Keratinocyte (primary cell): ENCODE measurements around the gene OR8B12. TPM values are rescaled to one million over a fixed set of nuclear protein-coding genes. Genes with fewer than 3 reads are reported as not detected.

Experiments
- DNase-seq: peaks from one replicate; pipeline ENCODE4 v3.0.0-alpha.2; 2011; ENCODE audit warnings: low read depth, missing footprints, low spot score
- FAIRE-seq: peaks from 2 replicates; lab custom pipeline; 2011; peaks lifted over from hg19 to GRCh38; lab: Jason Lieb, UNC
- H2AFZ ChIP-seq: 2 replicates; pipeline ENCODE4 v1.6.0; 2012; ENCODE audit warnings: low read length, control low read depth, inconsistent platforms; ENCODE audit not compliant: control insufficient read depth
- H3K27ac ChIP-seq: 2 replicates; pipeline ENCODE4 v1.5.1; 2011; ENCODE audit warnings: low read length; ENCODE audit not compliant: control insufficient read depth, insufficient read depth
- H3K27me3 ChIP-seq: 3 replicates; pipeline ENCODE4 v1.6.0; 2011; ENCODE audit warnings: low read length; ENCODE audit not compliant: control insufficient read depth, insufficient read depth; ENCODE audit errors: extremely low read depth
- H3K36me3 ChIP-seq, 2 experiments: 2 replicates in 1 of 2; 3 replicates in 1 of 2; pipeline ENCODE4 v1.5.1; 2011; ENCODE audit warnings: low read length in 2 of 2, mild to moderate bottlenecking in 1 of 2; ENCODE audit not compliant: control insufficient read depth in 2 of 2, insufficient read depth in 2 of 2; ENCODE audit errors: extremely low read depth in 1 of 2
- H3K4me1 ChIP-seq: 3 replicates; pipeline ENCODE4 v1.5.1; 2011; ENCODE audit warnings: low read length; ENCODE audit not compliant: control insufficient read depth, insufficient read depth; ENCODE audit errors: extremely low read depth
- H3K4me2 ChIP-seq: 3 replicates; pipeline ENCODE4 v1.6.0; 2011; ENCODE audit warnings: low read depth, low read length; ENCODE audit not compliant: control insufficient read depth, insufficient read depth; ENCODE audit errors: extremely low read depth
- H3K4me3 ChIP-seq, 3 experiments: fragments of 200-600 bp in 1 of 3; sonication (generic) in 1 of 3; 2 replicates in 2 of 3; 3 replicates in 1 of 3; pipeline ENCODE4 v1.5.1; 2011 to 2016; ENCODE audit warnings: low read length in 3 of 3, mild to moderate bottlenecking in 3 of 3, control low read depth in 2 of 3, inconsistent platforms in 1 of 3, low read depth in 1 of 3, mixed read lengths in 1 of 3, mixed run types in 1 of 3, moderate library complexity in 1 of 3; ENCODE audit not compliant: control insufficient read depth in 2 of 3, insufficient read depth in 2 of 3; ENCODE audit errors: extremely low read depth in 1 of 3
- H3K79me2 ChIP-seq: 2 replicates; pipeline ENCODE4 v1.6.0; 2012; ENCODE audit warnings: low read length; ENCODE audit not compliant: control insufficient read depth, insufficient read depth
- H3K9ac ChIP-seq: 3 replicates; pipeline ENCODE4 v1.6.0; 2011; ENCODE audit warnings: low read length; ENCODE audit not compliant: control insufficient read depth, insufficient read depth; ENCODE audit errors: extremely low read depth
- H3K9me1 ChIP-seq: 3 replicates; pipeline ENCODE4 v1.6.0; 2011; ENCODE audit warnings: low read length; ENCODE audit not compliant: control insufficient read depth, insufficient read depth; ENCODE audit errors: extremely low read depth
- H3K9me3 ChIP-seq: 2 replicates; pipeline ENCODE4 v1.5.1; 2012; ENCODE audit warnings: low read depth, low read length; ENCODE audit not compliant: control insufficient read depth
- H4K20me1 ChIP-seq: 3 replicates; pipeline ENCODE4 v1.6.0; 2011; ENCODE audit warnings: low read length; ENCODE audit not compliant: control insufficient read depth, insufficient read depth; ENCODE audit errors: extremely low read depth
- EZH2 ChIP-seq: IDR thresholded peaks from one replicate; pipeline ENCODE4 v1.6.1; 2012; ENCODE audit warnings: inconsistent platforms, mild to moderate bottlenecking, low read length, moderate library complexity
- dilution Hi-C: fragments of 300-500 bp; cut with MboI; formaldehyde crosslinking; loops from one replicate; pipeline ENCODE4 v1.7.0; 2020; ENCODE audit warnings: low sequenced_read_pairs; ENCODE audit not compliant: extremely low pct_ligation_motif_present
- polyA plus RNA-seq, 5 experiments: library from polyadenylated mRNA; depleted of rRNA in 3 of 5; stranded (reverse) in 3 of 5; stranded (forward) in 1 of 5; unstranded in 1 of 5; fragments of >200 nt; gene quantifications; 1 replicate in 1 of 5; 2 replicates in 3 of 5; 3 replicates in 1 of 5; pipeline versions ENCODE4 v1.2.1 to v1.2.3, GENCODE V29; 2011 to 2012; ENCODE audit warnings: missing spikeins in 2 of 5, low read depth in 1 of 5, low replicate concordance in 1 of 5
- small RNA-seq, 3 experiments: library from RNA; depleted of rRNA; stranded (forward); fragments of <200 nt; gene quantifications; one replicate each; pipeline ENCODE3, GENCODE V24; 2012; ENCODE audit warnings: low read depth in 3 of 3, low replicate concordance in 1 of 3; ENCODE audit not compliant: insufficient read length in 3 of 3
- TF ChIP-seq, protein P1 (sequence below), 3 experiments: IDR thresholded peaks in 1 of 3; conservative IDR thresholded peaks in 1 of 3; optimal IDR thresholded peaks in 1 of 3; 2 replicates in 2 of 3; 3 replicates in 1 of 3; pipeline versions ENCODE3 to v1.5.1; 2011; ENCODE audit warnings: low read length in 3 of 3, mild to moderate bottlenecking in 3 of 3, moderate library complexity in 2 of 3, control low read depth in 1 of 3, inconsistent platforms in 1 of 3; ENCODE audit not compliant: insufficient read depth in 2 of 3; ENCODE audit errors: extremely low read depth in 1 of 3

The OR8B12 gene
- polyA plus RNA-seq, 1 donor (not counting 4 experiments of a cell fraction or from before 2014, with no cell fraction given) = not detected

DNA sequence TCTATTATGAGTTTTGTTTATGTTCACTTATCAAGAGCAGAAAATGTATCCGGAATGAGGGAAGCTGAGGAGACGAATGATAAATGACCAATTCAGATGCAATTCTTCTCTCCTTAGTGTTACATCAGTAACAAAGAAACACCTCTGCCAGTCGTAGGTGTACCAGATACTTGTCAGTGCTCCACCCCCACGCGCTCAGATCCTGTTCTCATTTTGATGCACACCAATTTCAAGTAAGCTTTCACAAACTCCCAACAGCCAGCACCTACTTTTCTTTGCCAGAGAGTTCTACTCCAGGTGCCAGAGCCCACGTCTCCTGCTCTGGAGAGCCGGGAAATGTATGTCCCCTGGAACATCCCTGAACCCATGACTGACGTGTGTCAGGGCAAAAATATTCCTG, 43.7 kb downstream of the OR8B12 start:
- no peaks in the 10 kb centered on the region for H4K20me1 ChIP-seq
- no peak for DNase-seq
- no peaks in the 10 kb centered on the region for H3K36me3 ChIP-seq
- no peak overlapping the region for H3K4me3 ChIP-seq
- dilution Hi-C loops = no loop called here
- no peak overlapping the region for H3K9ac ChIP-seq
- FAIRE-seq = no peak
- no peak overlapping the region for H2AFZ ChIP-seq
- H3K9me3 ChIP-seq = no peaks in the 10 kb centered on the region
- no peak overlapping the region for H3K27ac ChIP-seq
- H3K4me1 ChIP-seq = no peaks in the 10 kb centered on the region
- no peaks in the 10 kb centered on the region for H3K27me3 ChIP-seq
- H3K9me1 ChIP-seq = no peaks in the 10 kb centered on the region
- no peaks in the 10 kb centered on the region for H3K79me2 ChIP-seq
- H3K4me2 ChIP-seq = no peak overlapping the region
- TF ChIP-seq, protein P1, sequence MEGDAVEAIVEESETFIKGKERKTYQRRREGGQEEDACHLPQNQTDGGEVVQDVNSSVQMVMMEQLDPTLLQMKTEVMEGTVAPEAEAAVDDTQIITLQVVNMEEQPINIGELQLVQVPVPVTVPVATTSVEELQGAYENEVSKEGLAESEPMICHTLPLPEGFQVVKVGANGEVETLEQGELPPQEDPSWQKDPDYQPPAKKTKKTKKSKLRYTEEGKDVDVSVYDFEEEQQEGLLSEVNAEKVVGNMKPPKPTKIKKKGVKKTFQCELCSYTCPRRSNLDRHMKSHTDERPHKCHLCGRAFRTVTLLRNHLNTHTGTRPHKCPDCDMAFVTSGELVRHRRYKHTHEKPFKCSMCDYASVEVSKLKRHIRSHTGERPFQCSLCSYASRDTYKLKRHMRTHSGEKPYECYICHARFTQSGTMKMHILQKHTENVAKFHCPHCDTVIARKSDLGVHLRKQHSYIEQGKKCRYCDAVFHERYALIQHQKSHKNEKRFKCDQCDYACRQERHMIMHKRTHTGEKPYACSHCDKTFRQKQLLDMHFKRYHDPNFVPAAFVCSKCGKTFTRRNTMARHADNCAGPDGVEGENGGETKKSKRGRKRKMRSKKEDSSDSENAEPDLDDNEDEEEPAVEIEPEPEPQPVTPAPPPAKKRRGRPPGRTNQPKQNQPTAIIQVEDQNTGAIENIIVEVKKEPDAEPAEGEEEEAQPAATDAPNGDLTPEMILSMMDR (optimal IDR thresholded peaks at IDR 0.05 in 1 of 3, IDR thresholded peaks at IDR 0.05 in 1 of 3, conservative IDR thresholded peaks at IDR 0.05 in 1 of 3; ENCODE audit: extremely low read depth in 1 of 3, insufficient read depth in 2 of 3, low read length in 3 of 3) = no peak
- TF ChIP-seq EZH2 = no peak

DNA sequence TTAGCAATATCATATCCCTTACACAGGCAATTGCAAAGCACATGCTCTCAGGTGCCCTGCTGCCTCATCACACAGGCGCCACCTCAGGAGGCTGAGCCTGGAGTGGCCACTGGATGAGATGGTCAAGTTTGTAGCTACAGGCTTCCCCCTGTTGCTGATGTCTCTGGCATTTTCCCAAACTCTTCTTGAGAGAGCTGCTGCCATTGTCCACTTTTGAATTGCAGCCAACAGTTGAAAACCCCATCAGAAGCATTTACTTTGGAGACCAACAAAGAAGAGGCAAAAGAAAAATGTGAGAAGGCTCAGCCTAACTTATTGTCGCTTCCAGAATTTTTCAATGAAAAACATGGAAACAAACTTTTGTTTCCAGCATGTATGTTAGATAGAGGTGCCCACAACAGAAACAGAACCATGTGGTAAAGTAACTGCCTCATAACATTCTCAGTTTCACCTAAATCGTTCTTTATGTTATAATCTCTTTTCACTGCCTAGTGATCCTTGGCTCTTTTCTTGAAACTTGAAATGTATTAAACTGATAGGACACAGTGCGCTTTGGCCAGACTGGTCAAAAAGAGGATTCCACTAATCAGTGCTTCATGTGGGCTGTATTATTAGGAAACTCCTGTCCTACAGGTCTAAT, 50.3 kb downstream of the OR8B12 start:
- TF ChIP-seq, protein P1 (optimal IDR thresholded peaks at IDR 0.05 in 1 of 3, IDR thresholded peaks at IDR 0.05 in 1 of 3, conservative IDR thresholded peaks at IDR 0.05 in 1 of 3; ENCODE audit: extremely low read depth in 1 of 3, insufficient read depth in 2 of 3, low read length in 3 of 3) = no peak
- TF ChIP-seq EZH2 = no peak
- no peaks in the 10 kb centered on the region for H3K9me1 ChIP-seq
- H3K9me3 ChIP-seq = no peaks in the 10 kb centered on the region
- dilution Hi-C loops = no loop called here
- H3K4me3 ChIP-seq = no peak overlapping the region
- FAIRE-seq = no peak
- H3K79me2 ChIP-seq = no peaks in the 10 kb centered on the region
- no peak overlapping the region for H2AFZ ChIP-seq
- H3K27me3 ChIP-seq = no peaks in the 10 kb centered on the region
- no peaks in the 10 kb centered on the region for H3K36me3 ChIP-seq
- H3K4me2 ChIP-seq = no peak overlapping the region
- DNase-seq = no peak
- no peak overlapping the region for H3K9ac ChIP-seq
- no peak overlapping the region for H3K27ac ChIP-seq
- H3K4me1 ChIP-seq = no peaks in the 10 kb centered on the region
- H4K20me1 ChIP-seq = no peaks in the 10 kb centered on the region

Small RNAs within 50 kb of the gene (small RNA-seq; reads per million reads assigned to genes)
- 0 reads per million in 3 experiments for gene OR8A3P

Other genes with a start within 250 kb of the OR8B12 start
- not detected in 3 replicates for gene OR8D1, start 229.7 kb downstream of the OR8B12 start, polyA plus RNA-seq
- not detected in 3 replicates for gene OR8D2, start 223.5 kb downstream of the OR8B12 start, polyA plus RNA-seq
- gene OR8B2, start 159.2 kb downstream of the OR8B12 start, polyA plus RNA-seq = not detected in 3 replicates
- gene OR8B3, start 144.6 kb downstream of the OR8B12 start, polyA plus RNA-seq = not detected in 3 replicates
- gene OR8B4, start 118.8 kb downstream of the OR8B12 start, polyA plus RNA-seq = not detected in 3 replicates
- gene OR8B8, start 98.0 kb downstream of the OR8B12 start, polyA plus RNA-seq = not detected in 3 replicates
- gene OR8A1, start 26.3 kb upstream of the OR8B12 start, polyA plus RNA-seq = not detected in 3 replicates
- gene PANX3, start 67.8 kb upstream of the OR8B12 start, polyA plus RNA-seq = not detected in 3 replicates
- gene TBRG1, start 79.2 kb upstream of the OR8B12 start, polyA plus RNA-seq = 28.5 to 40.2 TPM (median 32.6 TPM) in 3 replicates
- 16.2 to 44.7 TPM (median 26.6 TPM) in 3 replicates for gene SIAE, start 130.1 kb upstream of the OR8B12 start, polyA plus RNA-seq
- 10.0 to 19.5 TPM (median 16.8 TPM) in 3 replicates for gene SPA17, start 130.2 kb upstream of the OR8B12 start, polyA plus RNA-seq
- gene NRGN, start 196.3 kb upstream of the OR8B12 start, polyA plus RNA-seq = 0.37 to 3.3 TPM (median 0.97 TPM) in 3 replicates
- gene VSIG2, start 208.6 kb upstream of the OR8B12 start, polyA plus RNA-seq = 0.08 TPM in 1 of 3 replicates, not detected in the others
- gene ESAM, start 218.6 kb upstream of the OR8B12 start, polyA plus RNA-seq = 0.04 TPM in 2 of 3 replicates, not detected in the other